OCI-LY1 (cell line): ENCODE measurements around the gene ACBD3.

Experiments
- H2AFZ ChIP-seq: fragments of 200-600 bp; sonication (generic), shearing (Covaris generic); 2 replicates; pipeline ENCODE4 v1.6.0; 2014; ENCODE audit warnings: antibody characterized with exemption, mild to moderate bottlenecking, low read length
- H3F3A ChIP-seq: fragments of 200-600 bp; sonication (generic), shearing (Covaris generic); 2 replicates; pipeline ENCODE4 v1.6.0; 2014; ENCODE audit warnings: mild to moderate bottlenecking, antibody characterized with exemption, low read length, moderate library complexity; ENCODE audit not compliant: insufficient read depth
- H3K27ac ChIP-seq: fragments of 200-600 bp; sonication (generic); 2 replicates; pipeline ENCODE4 v1.5.1; 2014; ENCODE audit warnings: low read length, mixed run types, mild to moderate bottlenecking, low read depth; ENCODE audit not compliant: poor library complexity, severe bottlenecking
- H3K27me3 ChIP-seq: fragments of 200-600 bp; sonication (generic); 2 replicates; pipeline ENCODE4 v1.6.0; 2014; ENCODE audit warnings: antibody characterized with exemption, mild to moderate bottlenecking, low read length, moderate library complexity; ENCODE audit not compliant: insufficient read depth
- H3K36me3 ChIP-seq: fragments of 200-600 bp; sonication (generic); 2 replicates; pipeline ENCODE4 v1.6.1; 2014; ENCODE audit warnings: mild to moderate bottlenecking, antibody characterized with exemption, low read length, moderate library complexity, mixed read lengths; ENCODE audit not compliant: insufficient read depth
- H3K4me1 ChIP-seq: fragments of 200-600 bp; sonication (generic); 2 replicates; pipeline ENCODE4 v1.5.1; 2014; ENCODE audit warnings: mild to moderate bottlenecking, low read length, moderate library complexity; ENCODE audit not compliant: insufficient read depth, severe bottlenecking
- H3K4me2 ChIP-seq: fragments of 200-600 bp; sonication (generic), shearing (Covaris generic); 2 replicates; pipeline ENCODE4 v1.6.1; 2014; ENCODE audit warnings: low read length
- H3K4me3 ChIP-seq: fragments of 200-600 bp; sonication (generic); 2 replicates; pipeline ENCODE4 v1.5.1; 2014; ENCODE audit warnings: low read length, low read depth, mild to moderate bottlenecking, mixed read lengths; ENCODE audit not compliant: poor library complexity, severe bottlenecking
- H3K79me2 ChIP-seq: fragments of 200-600 bp; shearing (Covaris generic); 2 replicates; pipeline ENCODE4 v1.6.1; 2016; ENCODE audit warnings: mixed run types, low read length, mixed read lengths; ENCODE audit not compliant: insufficient read depth
- H3K9ac ChIP-seq: fragments of 200-600 bp; sonication (generic), shearing (Covaris generic); 2 replicates; pipeline ENCODE4 v1.6.1; 2014; ENCODE audit warnings: mild to moderate bottlenecking, low read length, mixed read lengths
- H3K9me2 ChIP-seq: fragments of 200-600 bp; sonication (generic), shearing (Covaris generic); 2 replicates; pipeline ENCODE4 v1.6.1; 2014; ENCODE audit warnings: low read depth, mild to moderate bottlenecking, low read length, mixed read lengths
- H3K9me3 ChIP-seq: fragments of 200-600 bp; shearing (Covaris generic); 2 replicates; pipeline ENCODE4 v1.6.1; 2014; ENCODE audit warnings: low read length, mixed read lengths
- H4K20me1 ChIP-seq: fragments of 200-600 bp; sonication (generic), shearing (Covaris generic); 2 replicates; pipeline ENCODE4 v1.6.0; 2016; ENCODE audit warnings: mild to moderate bottlenecking, low read length; ENCODE audit not compliant: insufficient read depth
- CTCF ChIP-seq: fragments of 200-600 bp; sonication (generic), shearing (Covaris generic); IDR thresholded peaks from 2 replicates; pipeline ENCODE4 v1.5.1; 2017; ENCODE audit warnings: mild to moderate bottlenecking, antibody characterized with exemption, low read length, moderate library complexity, mixed read lengths
- EZH2 ChIP-seq: fragments of 200-600 bp; sonication (generic), shearing (Covaris generic); IDR thresholded peaks from 2 replicates; pipeline ENCODE4 v1.8.0; 2017; ENCODE audit warnings: borderline replicate concordance, mixed run types, mild to moderate bottlenecking, antibody characterized with exemption, low read length, moderate library complexity, mixed read lengths

Gene ACBD3

GRCh38 chr1:226176870-226177269 is 9.7 kb downstream of the ACBD3 start:
- Histone ChIP-seq H3K27ac (no peak overlapping the region), H3K36me3 (peaks cover 47% of the 10 kb centered on the region), H3K9me2 (no peaks in the 10 kb centered on the region), H3K27me3 (no peaks in the 10 kb centered on the region), H3K4me2 (no peak overlapping the region), H2AFZ (no peak overlapping the region), H3K4me1 (peaks cover 14% of the 10 kb centered on the region), H3K9me3 (no peaks in the 10 kb centered on the region), H3F3A (no peaks in the 10 kb centered on the region), H3K9ac (no peak overlapping the region), H3K4me3 (no peak overlapping the region), H4K20me1 (no peaks in the 10 kb centered on the region), H3K79me2 (peaks cover 91% of the 10 kb centered on the region)
- TF ChIP-seq CTCF (no peak), EZH2 (no peak)

- H3K27ac ChIP-seq = no peak overlapping the region
- H4K20me1 ChIP-seq = no peaks in the 10 kb centered on the region
- H3K4me1 ChIP-seq = peaks cover 5% of the 10 kb centered on the region
- peaks cover 67% of the 10 kb centered on the region for H3K79me2 ChIP-seq
- no peak overlapping the region for H2AFZ ChIP-seq
- no peak for TF ChIP-seq CTCF
- no peak for TF ChIP-seq EZH2
- H3K9me3 ChIP-seq = no peaks in the 10 kb centered on the region
- H3K9me2 ChIP-seq = no peaks in the 10 kb centered on the region
- no peak overlapping the region for H3K4me3 ChIP-seq
- H3F3A ChIP-seq = no peaks in the 10 kb centered on the region
- H3K9ac ChIP-seq = no peak overlapping the region
- H3K36me3 ChIP-seq = peaks cover 14% of the 10 kb centered on the region
- no peaks in the 10 kb centered on the region for H3K27me3 ChIP-seq
- no peak overlapping the region for H3K4me2 ChIP-seq
Measured at GRCh38 chr1:226172589-226172988, 14.0 kb downstream of the ACBD3 start.

- H2AFZ ChIP-seq = no peak overlapping the region
- peaks cover 18% of the 10 kb centered on the region for H3K79me2 ChIP-seq
Measured at GRCh38 chr1:226166341-226166740, 20.2 kb downstream of the ACBD3 start.

More at GRCh38 chr1:226166341-226166740, 20.2 kb downstream of the ACBD3 start:
- Histone ChIP-seq H3K4me2 (no peak overlapping the region), H3K9me2 (no peaks in the 10 kb centered on the region), H3K4me3 (no peak overlapping the region), H3K9ac (no peak overlapping the region), H3K4me1 (peaks cover 7% of the 10 kb centered on the region), H4K20me1 (no peaks in the 10 kb centered on the region), H3K36me3 (peaks cover 44% of the 10 kb centered on the region), H3K27ac (no peak overlapping the region), H3K27me3 (no peaks in the 10 kb centered on the region), H3K9me3 (no peaks in the 10 kb centered on the region), H3F3A (no peaks in the 10 kb centered on the region)
- no peak for TF ChIP-seq EZH2
- no peak for TF ChIP-seq CTCF
